Retina (tissue), 1 donor: ENCODE measurements around the gene WFDC6.

Experiments
- DNase-seq: peaks from one replicate; pipeline ENCODE4 v3.0.0-alpha.2; 2016

The WFDC6 gene

DNA sequence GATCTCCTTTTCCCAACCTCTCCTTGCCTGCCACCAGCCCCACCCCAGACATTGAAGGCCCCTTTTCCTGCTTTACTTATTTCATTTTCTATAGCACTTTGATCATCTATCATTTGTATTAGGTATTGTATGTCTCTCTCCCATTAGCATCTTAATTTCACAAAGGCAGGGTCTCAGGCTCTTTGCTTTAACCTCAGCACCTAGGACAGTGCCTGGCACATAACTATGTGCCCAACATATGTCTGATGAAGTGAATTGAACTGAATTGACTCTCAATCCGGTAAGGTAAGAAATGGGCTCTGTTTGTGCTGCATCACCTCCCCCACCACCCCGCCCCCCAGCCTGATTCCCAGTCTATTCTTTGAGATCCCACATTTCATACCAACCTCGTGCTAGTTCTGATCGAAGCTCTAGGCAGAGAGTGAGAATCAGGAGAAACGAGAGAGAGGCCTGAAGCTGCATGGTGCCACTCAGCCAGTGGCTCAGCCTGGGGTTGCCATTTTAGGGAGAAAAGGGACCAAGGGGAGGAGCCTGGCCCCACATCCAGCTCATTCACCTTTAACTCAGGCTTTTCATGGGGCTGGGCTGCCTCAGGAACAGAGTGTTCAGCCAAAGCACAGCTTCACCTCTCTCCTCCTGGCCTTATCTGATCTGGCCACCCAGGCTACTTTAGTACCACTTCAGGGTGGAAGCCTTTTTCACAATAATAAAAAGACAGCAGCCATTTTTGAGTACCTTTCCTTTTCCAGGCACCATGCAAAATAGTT lies 24.0 kb downstream of the WFDC6 start, which contains the start of gene SPINT3:
SPINT3 (minus strand) TSS at position 476 of the 767 bp plus-strand sequence; CDS start at position 462, 14 bp downstream.
- DNase-seq = no peak

- DNase-seq = no peak
Measured at GRCh38 chr20:45510242-45510862, 28.9 kb downstream of the WFDC6 start.

DNA sequence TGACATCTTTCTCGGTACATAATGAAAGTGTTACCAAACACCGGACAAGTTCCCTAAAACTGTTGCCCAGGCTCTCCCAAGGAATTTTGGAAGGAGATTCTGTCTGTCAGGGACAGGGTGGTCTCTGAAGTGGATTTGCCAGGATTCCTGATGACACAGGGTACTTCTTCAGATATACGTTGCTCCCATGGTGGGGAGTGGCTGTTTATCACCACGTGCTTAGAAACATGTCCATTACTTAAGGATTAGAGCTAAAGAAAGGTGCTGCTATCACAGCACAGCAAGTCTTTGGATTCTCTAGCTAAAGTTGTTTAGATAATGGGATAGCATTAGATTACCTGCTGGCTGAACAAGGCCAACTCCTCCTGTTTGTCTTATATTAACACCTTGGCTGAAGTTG lies 30.2 kb downstream of the WFDC6 start:
- DNase-seq = no peak

GRCh38 chr20:45508068-45508886 lies 31.0 kb downstream of the WFDC6 start:
- DNase-seq = no peak

DNA sequence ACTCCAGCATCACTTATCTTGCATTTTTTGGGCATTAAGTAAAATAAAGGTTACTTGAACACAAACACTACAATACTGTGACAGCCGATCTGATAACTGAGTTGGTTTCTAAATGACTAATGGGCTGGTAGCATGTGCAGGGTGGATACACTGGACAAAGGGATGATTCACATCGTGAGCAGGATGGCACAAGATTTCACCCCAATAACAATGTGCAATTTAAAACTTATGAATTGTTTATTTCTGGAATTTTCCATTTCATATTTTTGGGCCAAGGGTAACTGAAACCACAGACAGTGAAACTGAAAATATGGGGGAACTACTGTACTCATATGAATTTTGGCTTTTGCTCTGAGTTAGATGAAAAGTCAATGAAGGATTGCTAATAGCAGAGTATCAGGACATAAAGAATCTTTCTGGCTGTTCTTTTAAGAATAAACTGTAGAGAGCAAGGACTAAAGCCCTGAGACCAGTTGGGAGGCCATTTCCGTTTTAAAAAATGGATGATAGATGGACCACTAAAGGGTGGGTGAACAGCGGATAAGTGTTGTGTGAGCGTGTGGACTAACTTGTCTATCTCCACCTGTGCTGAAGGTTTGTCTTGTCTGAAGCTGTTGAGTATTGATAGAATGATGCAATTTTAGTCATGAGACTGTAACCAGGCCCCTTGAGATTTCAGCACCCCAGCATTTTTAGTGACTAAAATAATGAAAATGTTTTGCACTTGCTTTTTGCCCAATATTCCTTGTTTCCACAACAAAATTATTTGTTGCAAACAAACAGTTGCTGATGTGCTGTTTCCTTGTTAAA lies 32.1 kb downstream of the WFDC6 start:
- no peak for DNase-seq

DNA sequence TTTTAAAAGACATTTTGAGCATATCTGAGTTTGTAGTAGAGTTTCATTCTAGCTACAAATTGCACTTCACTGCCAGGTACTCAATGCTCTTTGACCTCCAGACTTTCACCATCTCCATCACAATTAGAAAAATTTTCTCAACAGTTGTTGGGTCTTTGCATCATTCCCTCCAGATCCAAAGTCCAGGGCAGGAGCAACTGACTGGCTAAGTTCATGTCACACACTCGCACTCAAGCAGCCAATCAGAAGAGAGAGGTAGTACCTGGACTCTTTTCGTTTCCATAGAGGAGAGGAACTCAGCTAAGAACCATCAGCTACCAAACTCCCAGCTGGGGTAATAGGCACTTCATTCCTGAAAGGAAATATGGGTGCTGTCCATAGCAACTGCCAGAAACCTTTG lies 32.9 kb downstream of the WFDC6 start:
- no peak for DNase-seq

DNA sequence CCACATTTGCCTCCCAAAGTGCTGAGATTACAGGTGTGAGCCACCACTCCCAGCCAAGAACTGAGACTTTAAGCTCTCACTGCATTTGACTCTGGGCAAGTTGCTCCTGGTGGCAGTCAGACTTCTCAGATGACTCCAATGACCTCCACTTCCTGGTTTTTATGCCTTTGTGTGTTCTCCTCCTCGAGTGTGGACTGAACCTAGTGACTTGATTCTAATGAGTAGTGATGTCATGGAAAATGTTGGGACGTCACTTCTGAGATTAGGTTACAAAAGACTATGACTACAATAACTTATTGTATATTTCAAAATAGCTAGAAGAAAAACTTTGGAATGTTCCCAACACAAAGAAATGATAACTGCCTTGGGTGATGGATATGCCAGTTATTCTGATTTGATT lies 35.9 kb downstream of the WFDC6 start:
- DNase-seq = no peak

GRCh38 chr20:45502561-45502960 lies 36.7 kb downstream of the WFDC6 start:
- DNase-seq = no peak

- no peak for DNase-seq
Measured at GRCh38 chr20:45501600-45501999, 37.7 kb downstream of the WFDC6 start.

- DNase-seq = no peak
Measured at GRCh38 chr20:45500022-45500421, 39.3 kb downstream of the WFDC6 start.

GRCh38 chr20:45497971-45498494 lies 41.2 kb downstream of the WFDC6 start:
- no peak for DNase-seq

GRCh38 chr20:45496166-45496565 lies 43.1 kb downstream of the WFDC6 start:
- DNase-seq = no peak

- DNase-seq = no peak
Measured at GRCh38 chr20:45495501-45495941, 43.8 kb downstream of the WFDC6 start.

GRCh38 chr20:45489083-45489531 lies 50.2 kb downstream of the WFDC6 start:
- DNase-seq = no peak

GRCh38 chr20:45487231-45487635 lies 52.0 kb downstream of the WFDC6 start:
- no peak for DNase-seq

- DNase-seq = no peak
Measured at GRCh38 chr20:45485388-45485787, 53.9 kb downstream of the WFDC6 start.

- no peak for DNase-seq
Measured at GRCh38 chr20:45484676-45485075, 54.6 kb downstream of the WFDC6 start.
